ENCODE measurements around the gene CIB1.

The CIB1 gene

GRCh38 chr15:90214553-90215196 is 19.1 kb downstream of the CIB1 start:
- H3K79me2 ChIP-seq (ENCODE audit: control insufficient read depth, insufficient read depth, low read length, unreplicated experiment): peaks cover 2% of the 10 kb centered on the region
- H3K4me1 ChIP-seq (ENCODE audit: control insufficient read depth, insufficient read depth, low read length, unreplicated experiment): peaks cover 17% of the 10 kb centered on the region
- no peaks in the 10 kb centered on the region for H3K27me3 ChIP-seq (ENCODE audit: insufficient read depth, low read length)
- H2AFZ ChIP-seq (ENCODE audit: low read length, unreplicated experiment): no peak overlapping the region
- no peak overlapping the region for H3K27ac ChIP-seq (ENCODE audit: low read depth, low read length)
- H3K36me3 ChIP-seq (ENCODE audit: insufficient read depth, low read length): no peaks in the 10 kb centered on the region
- H3K4me3 ChIP-seq (ENCODE audit: low read depth, low read length): no peak overlapping the region

- Histone ChIP-seq H3K79me2 (ENCODE audit: control insufficient read depth, insufficient read depth, low read length, unreplicated experiment) (peaks cover 2% of the 10 kb centered on the region), H3K27me3 (ENCODE audit: insufficient read depth, low read length) (no peaks in the 10 kb centered on the region), H2AFZ (ENCODE audit: low read length, unreplicated experiment) (no peak overlapping the region), H3K36me3 (ENCODE audit: insufficient read depth, low read length) (no peaks in the 10 kb centered on the region), H3K4me3 (ENCODE audit: low read depth, low read length) (no peak overlapping the region), H3K27ac (ENCODE audit: low read depth, low read length) (no peak overlapping the region), H3K4me1 (ENCODE audit: control insufficient read depth, insufficient read depth, low read length, unreplicated experiment) (peaks cover 17% of the 10 kb centered on the region)
Observed at GRCh38 chr15:90213818-90214204, 19.9 kb downstream of the CIB1 start.

- Histone ChIP-seq H3K36me3 (ENCODE audit: insufficient read depth, low read length) (no peaks in the 10 kb centered on the region), H3K27me3 (ENCODE audit: insufficient read depth, low read length) (no peaks in the 10 kb centered on the region), H2AFZ (ENCODE audit: low read length, unreplicated experiment) (no peak overlapping the region), H3K4me3 (ENCODE audit: low read depth, low read length) (no peak overlapping the region), H3K27ac (ENCODE audit: low read depth, low read length) (no peak overlapping the region), H3K79me2 (ENCODE audit: control insufficient read depth, insufficient read depth, low read length, unreplicated experiment) (peaks cover 2% of the 10 kb centered on the region), H3K4me1 (ENCODE audit: control insufficient read depth, insufficient read depth, low read length, unreplicated experiment) (peaks cover 17% of the 10 kb centered on the region)
Observed at GRCh38 chr15:90213122-90213817, 20.5 kb downstream of the CIB1 start.

DNA sequence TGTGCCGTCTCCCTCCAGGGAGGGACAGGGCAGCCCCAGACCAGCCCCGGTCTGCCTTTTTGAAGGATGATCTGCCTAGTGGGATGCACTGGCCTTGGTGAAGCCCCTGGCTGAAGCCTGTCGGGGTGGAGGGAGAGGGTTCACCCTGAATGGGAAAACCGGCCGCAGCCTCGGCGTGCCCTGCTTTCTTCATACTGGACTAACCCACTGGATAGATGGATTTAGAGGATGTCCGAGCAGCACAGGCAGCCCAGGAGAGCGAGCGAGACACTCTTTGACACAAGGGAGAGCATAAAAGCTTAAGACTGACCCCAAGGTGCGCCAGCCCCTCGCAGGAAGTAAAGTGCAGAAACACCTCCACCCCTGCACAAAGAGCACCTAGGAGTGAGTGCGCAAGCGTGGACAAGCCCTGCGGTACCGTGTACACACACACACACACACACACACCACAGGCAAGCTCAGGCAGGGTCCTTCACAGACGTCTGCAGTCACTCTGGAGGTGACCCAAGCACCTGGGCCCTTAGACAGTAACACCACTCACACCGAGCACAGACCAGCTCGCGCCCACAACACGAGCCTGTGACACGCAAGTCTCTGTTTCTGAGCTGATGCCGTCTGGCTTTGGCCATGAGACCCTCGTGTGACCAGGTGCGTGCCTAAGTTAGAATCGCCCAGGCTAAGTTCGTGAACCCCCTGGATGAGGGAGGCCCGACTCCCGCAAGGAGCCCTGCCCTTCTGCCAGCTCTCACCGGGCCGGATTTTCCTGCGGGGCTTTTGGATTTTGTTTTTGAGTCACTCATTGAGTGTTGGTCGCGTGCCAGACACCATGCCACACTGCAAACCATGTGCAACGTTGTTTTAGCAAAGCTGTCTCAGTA is 21.3 kb downstream of the CIB1 start:
- no peaks in the 10 kb centered on the region for H3K36me3 ChIP-seq (ENCODE audit: insufficient read depth, low read length)
- peaks cover 17% of the 10 kb centered on the region for H3K4me1 ChIP-seq (ENCODE audit: control insufficient read depth, insufficient read depth, low read length, unreplicated experiment)
- no peak overlapping the region for H3K4me3 ChIP-seq (ENCODE audit: low read depth, low read length)
- no peak overlapping the region for H2AFZ ChIP-seq (ENCODE audit: low read length, unreplicated experiment)
- no peak overlapping the region for H3K27ac ChIP-seq (ENCODE audit: low read depth, low read length)
- H3K79me2 ChIP-seq (ENCODE audit: control insufficient read depth, insufficient read depth, low read length, unreplicated experiment): peaks cover 2% of the 10 kb centered on the region
- no peaks in the 10 kb centered on the region for H3K27me3 ChIP-seq (ENCODE audit: insufficient read depth, low read length)

DNA sequence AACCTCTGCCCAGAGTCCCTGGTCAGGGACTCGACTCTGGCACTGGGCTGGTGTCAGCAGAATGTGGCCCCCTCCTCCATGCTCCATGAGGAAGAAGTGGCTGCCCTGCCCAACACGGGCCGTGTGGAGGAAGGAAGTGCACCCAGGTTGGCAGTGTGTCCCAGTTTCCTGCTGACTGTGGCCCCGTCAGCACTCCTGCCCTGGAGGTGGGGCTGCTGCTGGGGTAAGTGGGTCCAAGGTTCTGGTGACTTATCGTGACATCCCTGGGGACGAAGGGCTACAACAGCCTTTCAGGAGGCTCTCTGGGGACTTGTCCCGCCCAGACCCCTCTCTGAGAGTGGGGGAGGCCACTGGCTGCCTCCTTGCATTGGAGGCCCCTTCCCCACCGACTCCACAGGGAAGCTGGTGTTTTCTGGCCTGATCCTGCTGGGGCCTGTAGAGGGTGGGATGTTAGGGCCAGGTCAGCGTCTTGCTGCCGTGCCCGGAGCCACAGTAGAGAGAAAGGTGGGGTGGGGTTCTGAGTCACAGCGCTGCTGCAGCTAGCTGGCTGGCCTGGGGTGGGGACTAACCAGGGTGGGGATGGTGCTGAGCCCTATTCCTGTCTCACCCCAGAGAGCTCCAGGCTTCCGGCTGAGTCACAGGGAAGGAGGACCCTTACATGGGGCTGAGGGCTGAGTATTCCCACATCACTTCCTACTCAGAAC is 22.1 kb downstream of the CIB1 start:
- peaks cover 2% of the 10 kb centered on the region for H3K79me2 ChIP-seq (ENCODE audit: control insufficient read depth, insufficient read depth, low read length, unreplicated experiment)
- H3K36me3 ChIP-seq (ENCODE audit: insufficient read depth, low read length): no peaks in the 10 kb centered on the region
- peak overlapping the region; percentile 41; the same call in 1 of the 2 replicates for H3K27ac ChIP-seq (ENCODE audit: low read depth, low read length)
- H2AFZ ChIP-seq (ENCODE audit: low read length, unreplicated experiment): no peak overlapping the region
- H3K27me3 ChIP-seq (ENCODE audit: insufficient read depth, low read length): no peaks in the 10 kb centered on the region
- no peak overlapping the region for H3K4me3 ChIP-seq (ENCODE audit: low read depth, low read length)
- H3K4me1 ChIP-seq (ENCODE audit: control insufficient read depth, insufficient read depth, low read length, unreplicated experiment): peaks cover 17% of the 10 kb centered on the region

DNA sequence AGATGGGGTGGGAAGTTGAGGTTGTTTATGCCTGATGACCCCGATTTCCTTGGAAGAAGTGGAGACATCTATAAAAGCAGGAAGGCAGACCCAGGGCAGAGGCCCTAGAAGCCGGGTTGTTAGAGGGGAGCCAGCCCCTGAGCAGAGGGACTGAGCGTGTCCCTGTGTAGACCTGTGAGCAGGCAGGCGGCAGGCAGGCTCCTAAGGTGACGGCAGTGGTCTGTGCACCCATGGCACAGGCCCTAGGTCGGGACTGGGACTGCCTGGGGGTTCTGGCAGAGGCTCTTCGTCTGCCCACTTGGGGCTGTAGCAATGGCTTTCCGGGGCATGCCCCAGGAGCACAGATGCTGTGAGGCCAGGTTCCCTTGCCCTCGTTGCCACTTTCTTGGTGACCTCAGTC is 22.7 kb downstream of the CIB1 start:
- Histone ChIP-seq H3K79me2 (ENCODE audit: control insufficient read depth, insufficient read depth, low read length, unreplicated experiment) (peaks cover 2% of the 10 kb centered on the region), H3K27me3 (ENCODE audit: insufficient read depth, low read length) (no peaks in the 10 kb centered on the region), H3K4me1 (ENCODE audit: control insufficient read depth, insufficient read depth, low read length, unreplicated experiment) (peaks cover 17% of the 10 kb centered on the region), H3K4me3 (ENCODE audit: low read depth, low read length) (no peak overlapping the region), H2AFZ (ENCODE audit: low read length, unreplicated experiment) (no peak overlapping the region), H3K27ac (ENCODE audit: low read depth, low read length) (no peak overlapping the region), H3K36me3 (ENCODE audit: insufficient read depth, low read length) (no peaks in the 10 kb centered on the region)

GRCh38 chr15:90210593-90210992 is 23.1 kb downstream of the CIB1 start:
- no peaks in the 10 kb centered on the region for H3K36me3 ChIP-seq (ENCODE audit: insufficient read depth, low read length)
- no peak overlapping the region for H2AFZ ChIP-seq (ENCODE audit: low read length, unreplicated experiment)
- no peak overlapping the region for H3K4me3 ChIP-seq (ENCODE audit: low read depth, low read length)
- H3K27me3 ChIP-seq (ENCODE audit: insufficient read depth, low read length): no peaks in the 10 kb centered on the region
- H3K27ac ChIP-seq (ENCODE audit: low read depth, low read length): no peak overlapping the region
- peaks cover 17% of the 10 kb centered on the region for H3K4me1 ChIP-seq (ENCODE audit: control insufficient read depth, insufficient read depth, low read length, unreplicated experiment)
- H3K79me2 ChIP-seq (ENCODE audit: control insufficient read depth, insufficient read depth, low read length, unreplicated experiment): peaks cover 2% of the 10 kb centered on the region

DNA sequence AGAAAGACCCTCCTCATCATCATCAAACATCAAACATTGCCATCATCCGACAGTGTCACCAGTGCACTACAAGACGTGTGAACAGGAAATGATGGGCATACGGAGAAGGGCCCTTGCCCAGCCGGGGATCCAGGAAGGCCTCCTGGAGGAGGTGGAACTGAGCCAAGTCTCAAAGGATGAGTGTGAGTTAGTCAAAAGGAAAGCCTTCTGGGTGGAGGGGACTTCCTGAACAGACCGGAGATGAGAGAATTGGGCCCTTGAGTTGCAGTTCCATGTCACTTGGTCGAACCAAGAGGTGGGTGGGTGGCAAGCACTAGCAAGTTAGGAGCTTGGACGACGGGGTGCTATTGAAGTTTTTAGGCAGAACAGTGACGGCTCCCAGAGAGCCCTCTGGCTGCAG is 24.1 kb downstream of the CIB1 start:
- Histone ChIP-seq H3K36me3 (ENCODE audit: insufficient read depth, low read length) (no peaks in the 10 kb centered on the region), H3K27ac (ENCODE audit: low read depth, low read length) (no peak overlapping the region)

DNA sequence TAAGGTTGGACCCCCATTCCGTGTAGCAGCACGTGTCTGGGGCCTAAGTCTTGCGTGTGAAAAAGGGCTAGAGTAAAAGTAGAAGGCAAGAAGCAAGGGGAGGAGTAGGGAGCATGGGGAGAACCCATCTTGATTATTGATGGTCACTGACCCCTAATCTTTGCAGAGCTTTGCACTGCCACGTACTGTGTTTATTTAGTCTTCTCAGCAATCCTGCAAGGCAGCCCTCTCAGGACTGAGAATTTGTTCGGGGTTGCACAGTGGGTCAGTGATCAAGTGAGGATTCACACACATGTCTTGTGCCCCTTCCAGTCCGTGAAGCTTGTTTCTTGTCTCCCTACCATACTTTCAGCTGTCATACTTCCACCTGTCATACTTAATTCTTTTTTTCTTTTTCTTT is 25.4 kb downstream of the CIB1 start:
- H3K27ac ChIP-seq (ENCODE audit: low read depth, low read length): no peak overlapping the region
- H3K27me3 ChIP-seq (ENCODE audit: insufficient read depth, low read length): no peaks in the 10 kb centered on the region
- H2AFZ ChIP-seq (ENCODE audit: low read length, unreplicated experiment): no peak overlapping the region
- H3K4me1 ChIP-seq (ENCODE audit: control insufficient read depth, insufficient read depth, low read length, unreplicated experiment): peaks cover 28% of the 10 kb centered on the region
- H3K36me3 ChIP-seq (ENCODE audit: insufficient read depth, low read length): no peaks in the 10 kb centered on the region
- H3K79me2 ChIP-seq (ENCODE audit: control insufficient read depth, insufficient read depth, low read length, unreplicated experiment): peaks cover 11% of the 10 kb centered on the region
- no peak overlapping the region for H3K4me3 ChIP-seq (ENCODE audit: low read depth, low read length)

More for the DNA sequence above, 24.1 kb downstream of the CIB1 start:
- Histone ChIP-seq H3K79me2 (ENCODE audit: control insufficient read depth, insufficient read depth, low read length, unreplicated experiment) (peaks cover 7% of the 10 kb centered on the region), H3K27me3 (ENCODE audit: insufficient read depth, low read length) (no peaks in the 10 kb centered on the region), H3K4me3 (ENCODE audit: low read depth, low read length) (no peak overlapping the region), H2AFZ (ENCODE audit: low read length, unreplicated experiment) (no peak overlapping the region), H3K4me1 (ENCODE audit: control insufficient read depth, insufficient read depth, low read length, unreplicated experiment) (peaks cover 17% of the 10 kb centered on the region)

GRCh38 chr15:90207252-90207651 is 26.5 kb downstream of the CIB1 start:
- H3K79me2 ChIP-seq (ENCODE audit: control insufficient read depth, insufficient read depth, low read length, unreplicated experiment): peaks cover 21% of the 10 kb centered on the region
- H3K4me1 ChIP-seq (ENCODE audit: control insufficient read depth, insufficient read depth, low read length, unreplicated experiment): peaks cover 37% of the 10 kb centered on the region
- H3K27ac ChIP-seq (ENCODE audit: low read depth, low read length): no peak overlapping the region
- no peaks in the 10 kb centered on the region for H3K27me3 ChIP-seq (ENCODE audit: insufficient read depth, low read length)
- no peak overlapping the region for H3K4me3 ChIP-seq (ENCODE audit: low read depth, low read length)
- H2AFZ ChIP-seq (ENCODE audit: low read length, unreplicated experiment): no peak overlapping the region
- H3K36me3 ChIP-seq (ENCODE audit: insufficient read depth, low read length): no peaks in the 10 kb centered on the region
